Transverse colon (tissue), 4 donors: ENCODE measurements around the gene DENND1A. TPM values are rescaled to one million over a fixed set of nuclear protein-coding genes. Genes with fewer than 3 reads are reported as not detected.

Source experiments
- DNase-seq: peaks from one replicate; pipeline ENCODE4 v3.0.0-alpha.2; 2019
- H3K27ac ChIP-seq, 4 donors: fragments of 200-600 bp; sonication (generic); 2 replicates each; pipeline ENCODE4 v1.5.1; 2016 to 2018; ENCODE audit warnings: inconsistent platforms in 4 of 4
- H3K27me3 ChIP-seq: fragments of 200-600 bp; sonication (generic); 2 replicates; pipeline ENCODE4 v1.5.1; 2017; ENCODE audit warnings: inconsistent platforms
- H3K36me3 ChIP-seq, 4 donors: fragments of 200-600 bp; sonication (generic); 2 replicates each; pipeline ENCODE4 v1.5.1; 2017 to 2019; ENCODE audit warnings: inconsistent platforms in 4 of 4
- H3K4me1 ChIP-seq, 4 donors: fragments of 200-600 bp; sonication (generic); 2 replicates each; pipeline ENCODE4 v1.5.1; 2017 to 2020; ENCODE audit warnings: inconsistent platforms in 4 of 4
- H3K4me3 ChIP-seq, 4 donors: fragments of 200-600 bp; sonication (generic); 1 replicate in 1 of 4; 2 replicates in 3 of 4; pipeline versions ENCODE4 v1.5.1 to v1.6.1; 2017 to 2019; ENCODE audit warnings: inconsistent platforms in 4 of 4
- H3K9me3 ChIP-seq, 2 donors: fragments of 200-600 bp; sonication (generic); 2 replicates each; pipeline ENCODE4 v1.5.1; 2017 to 2019; ENCODE audit warnings: inconsistent platforms in 2 of 2
- EP300 ChIP-seq: sonication (generic); formaldehyde crosslinking; IDR thresholded peaks from one replicate; pipeline ENCODE4 v1.6.1; 2017; ENCODE audit warnings: antibody characterized with exemption, low read depth
- POLR2A ChIP-seq: fragments of 450-650 bp; IDR thresholded peaks from one replicate; pipeline ENCODE4 v1.6.1; 2016; ENCODE audit warnings: antibody characterized with exemption, mild to moderate bottlenecking, moderate library complexity
- POLR2AphosphoS5 ChIP-seq, 3 donors: sonication (generic); formaldehyde crosslinking; IDR thresholded peaks; one replicate each; pipeline ENCODE4 v1.6.1; 2016; ENCODE audit warnings: antibody characterized with exemption in 3 of 3
- WGBS, 2 donors: methylation state at CpG; one replicate each; pipeline ENCODE4 v1.1.5; 2018; ENCODE audit warnings: low coverage in 1 of 2; 5-methylcytosine and 5-hydroxymethylcytosine counted together
- in situ Hi-C, 4 donors: fragments of 200-750 bp; cut with MboI; loops; one replicate each; pipeline versions ENCODE4 v1.15.0 to v1.15.1; 2017; ENCODE audit warnings: low sequenced_read_pairs in 3 of 4, low pct_ligation_motif_present in 1 of 4, low pct_unique_long_range_greater_than_20kb in 1 of 4
- intact Hi-C: fragments of 100-400 bp; cut with DNase I; formaldehyde crosslinking; loops from one replicate; pipeline ENCODE4 v1.15.1; 2023; ENCODE audit warnings: low total_unique reads
- total RNA-seq, 4 donors: library from RNA; depleted of rRNA; stranded (reverse); fragments of >200 nt; gene quantifications; one replicate each; pipeline ENCODE4 v1.1.0, GENCODE V29; 2016
- TF ChIP-seq, protein P1 (sequence below), 5 experiments: fragments of 200-600 bp in 3 of 5; fragments of 450-650 bp in 2 of 5; sonication (generic) in 3 of 5; IDR thresholded peaks; 1 replicate in 2 of 5; 2 replicates in 3 of 5; pipeline ENCODE4 v1.5.1; 2016 to 2017; ENCODE audit warnings: antibody characterized with exemption in 5 of 5, inconsistent platforms in 3 of 5, mild to moderate bottlenecking in 2 of 5, moderate library complexity in 1 of 5

The DENND1A gene
- total RNA-seq, 4 donors from 2014 or later, result 12.5 to 78.6 (median 40.0) TPM

GRCh38 chr9:123421186-123421585, 508.7 kb downstream of the DENND1A start:
- Histone ChIP-seq H3K9me3 (no peaks in the 10 kb centered on the region), H3K27ac (no peak overlapping the region), H3K36me3 (no peaks in the 10 kb centered on the region), H3K4me3 (no peak overlapping the region), H3K27me3 (no peaks in the 10 kb centered on the region), H3K4me1 (no peaks in the 10 kb centered on the region)
- 80 to 93% methylated on average over 2 to 12 of the region's 13 CpGs for WGBS, 2 donors
- intact Hi-C loops (no loop called here), in situ Hi-C loops (loop anchor here in 3 of 4 donors (25.0 kb wide), 1 partner anchor 616 kb away; no protein-coding TSS in a partner anchor)
- TF ChIP-seq POLR2AphosphoS5 (IDR thresholded peaks at IDR 0.05) (no peak), POLR2A (no peak), EP300 (no peak)
- TF ChIP-seq, protein P1, sequence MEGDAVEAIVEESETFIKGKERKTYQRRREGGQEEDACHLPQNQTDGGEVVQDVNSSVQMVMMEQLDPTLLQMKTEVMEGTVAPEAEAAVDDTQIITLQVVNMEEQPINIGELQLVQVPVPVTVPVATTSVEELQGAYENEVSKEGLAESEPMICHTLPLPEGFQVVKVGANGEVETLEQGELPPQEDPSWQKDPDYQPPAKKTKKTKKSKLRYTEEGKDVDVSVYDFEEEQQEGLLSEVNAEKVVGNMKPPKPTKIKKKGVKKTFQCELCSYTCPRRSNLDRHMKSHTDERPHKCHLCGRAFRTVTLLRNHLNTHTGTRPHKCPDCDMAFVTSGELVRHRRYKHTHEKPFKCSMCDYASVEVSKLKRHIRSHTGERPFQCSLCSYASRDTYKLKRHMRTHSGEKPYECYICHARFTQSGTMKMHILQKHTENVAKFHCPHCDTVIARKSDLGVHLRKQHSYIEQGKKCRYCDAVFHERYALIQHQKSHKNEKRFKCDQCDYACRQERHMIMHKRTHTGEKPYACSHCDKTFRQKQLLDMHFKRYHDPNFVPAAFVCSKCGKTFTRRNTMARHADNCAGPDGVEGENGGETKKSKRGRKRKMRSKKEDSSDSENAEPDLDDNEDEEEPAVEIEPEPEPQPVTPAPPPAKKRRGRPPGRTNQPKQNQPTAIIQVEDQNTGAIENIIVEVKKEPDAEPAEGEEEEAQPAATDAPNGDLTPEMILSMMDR (IDR thresholded peaks at IDR 0.05), result no peak
- no peak for DNase-seq

GRCh38 chr9:123420592-123421111, 509.3 kb downstream of the DENND1A start:
- TF ChIP-seq, protein P1 (IDR thresholded peaks at IDR 0.05), result no peak
- no peak for TF ChIP-seq EP300
- TF ChIP-seq POLR2AphosphoS5 (IDR thresholded peaks at IDR 0.05), result no peak
- TF ChIP-seq POLR2A, result no peak
- Histone ChIP-seq H3K4me3 (no peak overlapping the region), H3K27me3 (no peaks in the 10 kb centered on the region), H3K36me3 (no peaks in the 10 kb centered on the region), H3K27ac (no peak overlapping the region), H3K4me1 (no peaks in the 10 kb centered on the region), H3K9me3 (no peaks in the 10 kb centered on the region)
- no peak for DNase-seq
- in situ Hi-C loops, result loop anchor here in 3 of 4 donors (25.0 kb wide), 1 partner anchor 617 kb away; no protein-coding TSS in a partner anchor
- WGBS, 2 donors, result 79% methylated on average over 16 of the region's 17 CpGs; no CpG with 5 or more reads in 1 of the 2 donors
- intact Hi-C loops, result no loop called here

DNA sequence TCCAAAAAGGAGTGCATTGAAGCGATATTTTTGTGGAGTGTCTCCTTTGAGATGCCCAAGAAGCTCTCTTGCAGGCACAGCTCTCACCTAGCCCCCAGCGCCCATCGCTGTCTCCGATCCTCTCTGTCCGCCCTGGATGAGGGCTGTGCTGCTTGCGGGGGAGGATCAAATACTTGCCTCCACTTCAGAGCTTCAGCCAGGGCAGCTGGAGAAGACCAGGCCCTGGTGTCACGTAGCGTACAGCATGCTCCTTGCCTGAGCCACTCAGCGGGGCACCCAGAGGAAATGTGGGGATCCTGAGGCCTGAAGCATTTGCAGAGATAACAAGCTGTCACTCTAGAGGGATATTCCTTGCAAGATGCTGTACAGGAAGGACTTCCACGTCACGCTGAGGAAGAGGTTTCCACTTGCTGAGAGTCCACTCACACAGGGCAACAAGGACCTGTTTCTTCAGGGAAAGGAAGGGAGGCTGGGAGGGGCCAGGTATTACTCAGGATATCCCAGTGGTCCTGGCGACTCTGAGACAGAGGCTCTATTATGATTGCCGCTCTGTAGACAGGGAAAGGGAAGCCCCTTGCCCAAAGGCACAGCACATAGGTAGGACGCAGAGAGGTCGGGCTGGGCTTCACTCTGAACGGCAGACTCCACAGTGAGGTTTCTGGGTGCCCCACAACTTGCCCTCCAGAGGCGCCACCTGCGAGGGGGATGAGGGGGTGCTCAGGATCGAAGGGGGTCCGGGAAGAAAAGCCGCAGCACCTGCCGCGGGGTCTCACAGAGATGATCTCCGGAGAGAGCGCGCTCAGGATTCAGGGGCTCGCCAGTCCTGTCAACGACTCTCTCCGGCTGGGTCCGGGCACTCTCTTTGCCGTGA, 510.0 kb downstream of the DENND1A start:
- Histone ChIP-seq H3K27ac (no peak overlapping the region), H3K4me3 (no peak overlapping the region), H3K27me3 (no peaks in the 10 kb centered on the region), H3K36me3 (no peaks in the 10 kb centered on the region), H3K9me3 (no peaks in the 10 kb centered on the region), H3K4me1 (no peaks in the 10 kb centered on the region)
- DNase-seq, result no peak
- 93% methylated on average over 3 to 31 of the region's 31 CpGs for WGBS, 2 donors
- intact Hi-C loops, result no loop called here
- TF ChIP-seq EP300 (no peak), POLR2AphosphoS5 (IDR thresholded peaks at IDR 0.05) (no peak), POLR2A (no peak)
- TF ChIP-seq, protein P1 (IDR thresholded peaks at IDR 0.05), result no peak
- in situ Hi-C loops, result loop anchor here in 3 of 4 donors (25.0 kb wide), 1 partner anchor 617 kb away; no protein-coding TSS in a partner anchor

DNA sequence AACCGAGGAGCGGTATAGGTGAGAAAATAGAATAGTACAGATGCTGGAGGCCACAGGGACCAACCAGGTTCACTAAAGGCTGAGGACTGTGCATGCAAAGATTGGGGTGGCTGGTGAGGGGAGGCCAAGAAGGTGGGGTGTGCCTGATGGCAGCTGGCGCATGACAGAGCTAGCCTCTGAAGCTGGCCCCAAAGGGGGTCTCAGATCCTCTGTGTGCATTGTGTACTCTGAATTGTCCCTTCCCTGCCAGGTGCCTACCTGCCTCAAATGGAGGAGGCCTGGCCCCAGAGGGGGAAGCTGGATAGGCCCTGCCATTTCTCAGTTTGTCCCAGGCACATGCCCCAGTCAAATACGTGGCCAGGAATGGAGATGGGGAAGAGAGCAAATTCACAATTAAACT, 510.8 kb downstream of the DENND1A start:
- Histone ChIP-seq H3K27ac (no peak overlapping the region), H3K36me3 (no peaks in the 10 kb centered on the region), H3K4me3 (no peak overlapping the region), H3K27me3 (no peaks in the 10 kb centered on the region), H3K9me3 (no peaks in the 10 kb centered on the region), H3K4me1 (no peaks in the 10 kb centered on the region)
- 90% methylated on average over 4 of the region's 4 CpGs; no CpG with 5 or more reads in 1 of the 2 donors for WGBS, 2 donors
- no peak for DNase-seq
- intact Hi-C loops, result no loop called here
- in situ Hi-C loops, result loop anchor here in 3 of 4 donors (25.0 kb wide), 1 partner anchor 618 kb away; no protein-coding TSS in a partner anchor
- TF ChIP-seq, protein P1 (IDR thresholded peaks at IDR 0.05), result no peak
- TF ChIP-seq EP300 (no peak), POLR2A (no peak), POLR2AphosphoS5 (IDR thresholded peaks at IDR 0.05) (no peak)
